ENCODE results near the gene ANKRD42.

The ANKRD42 gene

DNA sequence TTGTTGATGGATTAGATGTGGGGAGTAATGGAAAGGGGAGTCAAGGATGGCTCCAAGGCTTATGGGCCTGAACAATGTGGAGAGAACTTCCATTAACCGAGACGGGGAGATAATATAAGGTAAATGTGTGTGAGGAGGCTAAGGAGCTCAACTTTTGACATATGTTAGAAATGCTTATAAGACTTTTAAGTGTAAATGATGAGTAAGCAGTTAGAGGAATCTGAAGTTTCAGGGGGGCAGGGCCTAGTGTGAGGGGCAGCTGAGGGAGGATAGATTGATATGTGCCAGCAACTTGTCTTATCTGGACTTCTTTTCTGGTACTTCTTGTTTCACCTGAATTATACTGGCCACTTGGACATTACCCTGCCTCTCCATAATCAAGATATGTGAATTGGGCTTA is 29.9 kb downstream of the ANKRD42 start:
- TF ChIP-seq, protein P1, sequence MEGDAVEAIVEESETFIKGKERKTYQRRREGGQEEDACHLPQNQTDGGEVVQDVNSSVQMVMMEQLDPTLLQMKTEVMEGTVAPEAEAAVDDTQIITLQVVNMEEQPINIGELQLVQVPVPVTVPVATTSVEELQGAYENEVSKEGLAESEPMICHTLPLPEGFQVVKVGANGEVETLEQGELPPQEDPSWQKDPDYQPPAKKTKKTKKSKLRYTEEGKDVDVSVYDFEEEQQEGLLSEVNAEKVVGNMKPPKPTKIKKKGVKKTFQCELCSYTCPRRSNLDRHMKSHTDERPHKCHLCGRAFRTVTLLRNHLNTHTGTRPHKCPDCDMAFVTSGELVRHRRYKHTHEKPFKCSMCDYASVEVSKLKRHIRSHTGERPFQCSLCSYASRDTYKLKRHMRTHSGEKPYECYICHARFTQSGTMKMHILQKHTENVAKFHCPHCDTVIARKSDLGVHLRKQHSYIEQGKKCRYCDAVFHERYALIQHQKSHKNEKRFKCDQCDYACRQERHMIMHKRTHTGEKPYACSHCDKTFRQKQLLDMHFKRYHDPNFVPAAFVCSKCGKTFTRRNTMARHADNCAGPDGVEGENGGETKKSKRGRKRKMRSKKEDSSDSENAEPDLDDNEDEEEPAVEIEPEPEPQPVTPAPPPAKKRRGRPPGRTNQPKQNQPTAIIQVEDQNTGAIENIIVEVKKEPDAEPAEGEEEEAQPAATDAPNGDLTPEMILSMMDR (IDR thresholded peaks at IDR 0.05; ENCODE audit: low read depth, low read length, missing control alignments), result no peak
- no peak overlapping the region for H3K4me3 ChIP-seq (replicated peaks; ENCODE audit: low read depth, low read length)
- DNase-seq (ENCODE audit: extremely low read depth, low read depth), result no peak

DNA sequence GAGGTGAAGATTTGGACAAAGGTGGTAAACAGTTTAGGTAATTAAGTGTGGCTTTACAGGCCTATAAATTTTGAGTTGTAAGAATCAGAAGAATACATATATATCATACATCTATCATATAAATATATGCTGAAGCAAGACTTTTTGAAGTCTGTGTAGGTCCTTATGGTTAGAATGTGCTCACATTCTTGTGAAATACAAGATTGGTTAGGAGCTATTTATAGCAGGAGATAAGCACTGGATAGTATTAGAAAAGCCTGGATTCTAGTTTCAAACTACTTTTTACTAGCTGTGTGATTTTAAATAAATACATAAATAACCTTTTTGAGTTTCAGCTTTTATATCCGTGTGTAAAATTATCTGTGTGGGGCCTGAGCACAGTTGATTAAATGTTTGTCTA is 42.3 kb downstream of the ANKRD42 start:
- no peak overlapping the region for H3K4me3 ChIP-seq (replicated peaks; ENCODE audit: low read depth, low read length)
- no peak for DNase-seq (ENCODE audit: extremely low read depth, low read depth)
- TF ChIP-seq, protein P1 (IDR thresholded peaks at IDR 0.05; ENCODE audit: low read depth, low read length, missing control alignments), result no peak

DNA sequence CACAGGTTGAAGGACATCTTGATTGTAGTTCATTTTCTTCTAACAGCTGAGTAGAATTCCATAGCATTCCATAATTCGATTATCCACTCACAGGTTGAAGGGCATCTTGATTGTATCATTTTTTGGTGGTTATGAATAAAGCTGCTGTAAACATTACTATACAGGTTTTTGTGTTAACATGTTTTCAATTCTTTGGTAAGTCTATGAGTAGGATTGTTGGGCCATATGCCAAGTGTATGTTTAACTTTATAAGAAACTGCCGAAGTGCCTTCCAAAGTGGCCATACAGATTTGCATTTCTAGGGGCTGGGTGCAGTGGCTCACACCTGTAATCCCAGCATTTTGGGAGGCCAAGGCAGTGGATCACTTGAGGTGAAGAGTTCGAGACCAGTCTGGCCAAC is 44.6 kb downstream of the ANKRD42 start:
- no peak for DNase-seq (ENCODE audit: extremely low read depth, low read depth)
- no peak overlapping the region for H3K4me3 ChIP-seq (replicated peaks; ENCODE audit: low read depth, low read length)
- TF ChIP-seq, protein P1 (IDR thresholded peaks at IDR 0.05; ENCODE audit: low read depth, low read length, missing control alignments), result no peak

DNA sequence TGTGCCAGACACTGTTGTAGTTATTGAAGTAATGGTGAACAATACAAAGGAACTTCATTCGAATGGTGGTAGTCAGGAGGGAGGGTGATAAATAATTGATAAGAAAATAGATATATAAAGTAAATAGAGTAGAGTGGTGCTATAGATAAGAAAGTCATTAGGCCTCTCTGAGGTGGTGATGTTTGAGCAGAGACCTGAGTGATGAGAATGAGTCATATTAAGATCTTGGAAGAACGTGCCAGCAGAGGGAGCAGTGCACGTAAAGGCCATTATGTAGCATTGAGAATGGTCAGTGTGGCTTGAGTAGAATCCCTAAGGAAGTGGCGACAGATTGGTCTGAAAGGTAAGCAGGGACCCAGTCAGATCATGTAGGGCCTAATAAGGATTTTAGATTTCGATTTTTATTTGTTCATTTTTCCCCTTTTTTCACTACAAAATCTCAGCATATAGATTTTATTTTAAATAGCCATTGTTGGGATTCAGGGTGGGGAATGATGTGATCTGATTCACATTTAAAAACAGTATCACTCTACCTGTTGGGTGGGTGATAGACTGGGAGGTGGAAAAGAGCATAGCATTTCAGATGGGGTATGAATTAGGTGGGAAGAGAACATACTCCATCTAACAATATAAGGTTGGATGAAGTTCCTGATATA is 47.9 kb downstream of the ANKRD42 start:
- TF ChIP-seq, protein P1 (IDR thresholded peaks at IDR 0.05; ENCODE audit: low read depth, low read length, missing control alignments), result peak; percentile 72
- H3K4me3 ChIP-seq (replicated peaks; ENCODE audit: low read depth, low read length), result no peak overlapping the region
- DNase-seq (ENCODE audit: extremely low read depth, low read depth), result peak; percentile 42

DNA sequence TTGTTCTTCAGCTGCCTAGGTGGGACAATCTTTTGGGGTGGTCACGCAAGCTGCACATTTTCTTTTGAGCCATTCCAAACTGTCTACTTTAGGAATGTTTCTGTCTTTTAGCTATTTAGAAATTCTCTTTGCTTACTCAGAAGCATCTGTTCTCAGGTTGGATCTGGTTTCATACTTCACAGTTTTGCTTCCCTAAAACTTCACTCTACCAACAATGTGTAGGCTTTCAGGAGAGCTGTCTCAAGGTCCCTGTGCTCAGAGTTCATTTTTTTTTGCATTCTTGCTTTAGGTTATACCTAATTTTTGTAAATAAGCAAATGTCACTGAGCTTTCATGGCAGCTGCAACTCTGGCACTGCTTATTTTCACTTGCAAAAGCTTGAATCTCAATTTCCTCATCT is 55.9 kb downstream of the ANKRD42 start:
- no peak overlapping the region for H3K4me3 ChIP-seq (replicated peaks; ENCODE audit: low read depth, low read length)
- DNase-seq (ENCODE audit: extremely low read depth, low read depth), result no peak
- TF ChIP-seq, protein P1 (IDR thresholded peaks at IDR 0.05; ENCODE audit: low read depth, low read length, missing control alignments), result no peak

DNA sequence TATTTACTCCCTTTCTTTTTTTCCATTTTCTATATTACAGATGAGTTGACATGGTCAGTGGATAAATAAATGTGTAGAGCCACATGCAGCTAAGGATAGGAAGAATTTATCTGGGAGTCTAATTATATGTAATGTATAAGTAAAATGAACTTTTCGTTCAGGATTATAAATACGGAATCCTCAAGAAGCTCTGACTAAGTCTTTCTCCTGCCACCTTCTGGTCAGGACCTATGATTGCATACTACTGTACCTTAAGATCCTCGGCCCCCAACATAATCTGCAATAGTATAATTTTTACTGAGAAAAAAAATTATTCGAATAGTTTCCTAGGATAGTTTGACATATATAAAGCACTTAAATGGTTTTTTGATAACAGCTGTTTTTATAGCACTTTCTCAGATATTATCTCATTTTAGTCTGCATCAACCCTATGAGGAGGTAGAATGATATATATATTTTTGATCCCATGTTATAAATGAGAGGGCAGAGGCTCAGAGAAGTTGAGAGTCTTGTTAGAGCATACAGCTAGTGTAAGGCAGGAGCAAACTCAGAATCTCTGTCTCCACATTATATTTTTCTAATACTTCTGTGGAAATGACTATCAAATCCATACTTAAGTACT is 56.6 kb downstream of the ANKRD42 start:
- peak; percentile 16 for DNase-seq (ENCODE audit: extremely low read depth, low read depth)
- TF ChIP-seq, protein P1 (IDR thresholded peaks at IDR 0.05; ENCODE audit: low read depth, low read length, missing control alignments), result peak; percentile 62
- H3K4me3 ChIP-seq (replicated peaks; ENCODE audit: low read depth, low read length), result no peak overlapping the region
